GM19397 (cell line): ENCODE measurements around the gene HPDL.
"Not testable (repeated sequence)": the region's sequence is repeated elsewhere in the genome, so short reads cannot be mapped to it uniquely, and the experiment has no call there.

Source experiments
- ATAC-seq: cut with Tn5 transposase; IDR thresholded peaks from one replicate; pipeline ENCODE4 v1.9.1; 2021; ENCODE audit warnings: mild to moderate bottlenecking, moderate library complexity; ENCODE audit not compliant: unreplicated experiment

Gene HPDL

GRCh38 chr1:45326627-45327623 lies at the start of gene HPDL:
HPDL (plus strand) TSS chr1:45326895; CDS start chr1:45327149, 254 bp downstream.
- peak; percentile 48 for ATAC-seq

DNA sequence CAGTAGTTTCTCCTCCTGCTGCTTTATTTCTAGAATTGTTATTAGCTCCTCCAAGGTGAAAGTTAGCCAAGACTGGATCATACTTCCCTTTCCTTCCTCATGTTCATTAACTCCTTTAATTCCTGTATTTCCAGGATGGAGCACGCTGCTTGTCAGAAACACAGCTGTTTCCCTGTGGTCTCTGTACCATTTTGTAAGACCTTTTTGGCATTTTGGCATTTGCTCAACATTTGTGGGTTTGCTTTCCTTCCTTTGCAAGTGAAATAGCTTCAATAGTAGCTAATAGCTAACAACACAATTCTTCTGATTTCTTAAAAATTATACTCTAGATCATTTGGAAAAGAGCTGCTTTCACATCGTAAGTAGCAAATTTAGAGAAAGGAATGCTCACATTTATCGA lies 44.3 kb upstream of the HPDL start:
- ATAC-seq, result no peak

DNA sequence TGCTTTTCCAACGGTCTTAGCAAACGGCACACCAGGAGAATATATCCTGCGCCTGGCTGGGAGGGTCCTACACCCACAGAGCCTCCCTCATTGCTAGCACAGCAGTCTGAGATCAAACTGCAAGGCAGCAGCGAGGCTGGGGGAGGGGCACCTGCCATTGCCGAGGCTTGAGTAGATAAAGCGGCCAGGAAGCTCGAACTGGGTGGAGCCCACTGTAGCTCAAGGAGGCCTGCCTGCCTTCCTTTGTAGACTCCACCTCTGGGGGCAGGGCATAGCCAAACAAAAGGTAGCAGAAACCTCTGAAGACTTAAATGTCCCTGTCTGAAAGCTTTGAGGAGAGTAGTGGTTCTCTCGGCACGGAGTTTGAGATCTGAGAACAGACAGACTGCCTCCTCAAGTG lies 41.8 kb upstream of the HPDL start:
- ATAC-seq, result not testable (repeated sequence)

GRCh38 chr1:45286521-45286920 lies 40.2 kb upstream of the HPDL start:
- ATAC-seq, result not testable (repeated sequence)

DNA sequence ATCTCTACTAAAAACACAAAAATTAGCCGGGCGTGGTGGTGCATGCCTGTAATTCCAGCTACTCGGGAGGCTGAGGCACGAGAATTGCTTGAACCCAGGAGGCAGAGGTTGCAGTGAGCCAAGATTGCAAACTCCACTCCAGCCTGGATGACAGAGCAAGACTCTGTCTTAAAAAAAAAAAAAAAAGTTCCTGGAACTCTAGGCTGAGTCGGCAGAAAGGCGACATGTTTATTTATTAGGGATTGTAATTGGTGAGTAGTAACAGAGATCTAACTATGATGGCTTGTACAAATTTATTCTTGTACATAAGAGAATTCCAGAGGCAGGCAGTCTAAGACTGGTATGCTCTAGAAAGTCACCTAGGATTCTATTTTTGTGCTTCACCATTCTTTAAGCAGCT lies 35.7 kb upstream of the HPDL start:
- not testable (repeated sequence) for ATAC-seq

GRCh38 chr1:45291716-45292115 lies 35.0 kb upstream of the HPDL start:
- ATAC-seq, result no peak

DNA sequence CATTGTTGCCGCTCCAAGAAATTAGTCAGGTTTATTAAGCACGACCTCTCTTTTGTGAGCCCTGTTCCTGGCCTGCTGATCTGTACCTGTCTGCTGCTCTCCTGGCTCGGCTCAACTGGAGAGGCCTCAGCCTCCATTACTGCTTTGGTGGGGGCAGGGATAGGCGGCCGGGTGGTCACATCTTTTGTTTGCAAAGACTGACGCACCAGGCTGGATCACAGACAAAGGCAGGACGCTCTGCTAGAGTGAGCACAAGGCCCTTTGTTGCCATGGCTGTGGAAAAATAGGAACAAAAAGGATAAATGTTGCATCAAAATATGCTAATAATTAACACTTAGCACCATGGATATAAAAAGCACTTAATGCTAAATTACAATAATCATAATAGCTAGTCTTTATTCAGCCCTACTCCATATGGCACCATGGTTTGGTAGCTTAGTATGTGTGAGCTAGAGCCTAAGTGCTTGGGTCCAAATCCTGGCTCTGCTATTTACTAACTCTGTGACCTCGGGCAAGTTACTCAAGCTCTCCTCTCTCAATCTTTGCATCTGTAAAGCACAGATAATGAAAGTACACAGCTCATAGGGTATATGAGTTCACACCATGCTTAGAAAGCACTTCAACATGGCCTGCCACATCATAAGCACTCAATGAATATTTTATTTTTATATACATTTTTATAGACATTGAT lies 28.9 kb upstream of the HPDL start:
- ATAC-seq, result no peak

DNA sequence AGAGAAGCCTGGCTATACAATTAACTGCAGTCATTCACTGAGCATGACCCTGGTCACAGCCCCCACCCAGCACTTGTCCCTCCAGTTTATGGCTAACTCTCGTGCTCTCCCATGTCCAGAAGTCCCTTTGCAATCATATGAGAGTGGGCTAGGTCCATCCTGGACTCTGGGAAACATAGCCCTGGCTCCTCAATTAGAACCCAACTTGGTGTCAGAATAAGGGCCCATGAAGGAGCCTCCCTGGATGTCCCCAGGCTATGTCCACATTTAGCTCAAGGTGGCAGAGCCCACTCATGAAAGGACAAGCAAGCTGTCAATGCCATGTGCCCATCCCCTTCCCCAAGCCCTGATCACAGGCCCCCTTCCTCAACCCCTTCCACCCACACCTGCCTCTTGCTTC lies 27.4 kb upstream of the HPDL start:
- ATAC-seq, result no peak

DNA sequence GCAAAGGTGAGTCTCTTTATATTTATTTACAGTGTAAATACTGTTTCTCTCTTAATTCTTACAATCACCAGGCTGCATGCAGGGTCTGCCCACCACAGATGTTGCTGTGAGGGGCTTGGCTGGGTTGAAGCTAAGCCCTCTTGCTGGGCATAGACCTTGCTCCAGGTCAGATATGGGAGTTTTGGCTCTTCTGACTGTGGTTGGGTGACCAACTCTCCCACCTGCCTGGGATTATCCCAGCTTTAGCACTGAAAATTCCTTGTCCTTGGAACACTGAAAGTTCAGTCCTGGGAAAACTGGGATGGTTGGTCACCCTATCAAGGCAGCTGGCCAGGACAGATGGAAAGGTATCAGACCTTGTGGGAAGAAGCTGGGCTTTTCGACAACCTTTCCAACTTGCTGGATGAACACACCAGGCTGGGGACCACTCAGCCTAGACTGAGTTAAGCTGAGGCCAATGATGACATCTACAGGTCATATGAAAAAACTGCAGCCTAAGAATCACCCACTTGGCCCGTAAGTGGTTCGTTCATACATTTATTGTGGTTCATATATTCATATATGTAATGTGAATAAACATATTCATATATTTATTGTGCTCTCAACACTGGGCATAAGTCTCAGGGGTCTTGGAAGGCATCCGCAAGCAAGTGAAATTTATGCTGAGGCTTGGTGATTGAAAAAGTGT lies 26.6 kb upstream of the HPDL start:
- ATAC-seq, result no peak

DNA sequence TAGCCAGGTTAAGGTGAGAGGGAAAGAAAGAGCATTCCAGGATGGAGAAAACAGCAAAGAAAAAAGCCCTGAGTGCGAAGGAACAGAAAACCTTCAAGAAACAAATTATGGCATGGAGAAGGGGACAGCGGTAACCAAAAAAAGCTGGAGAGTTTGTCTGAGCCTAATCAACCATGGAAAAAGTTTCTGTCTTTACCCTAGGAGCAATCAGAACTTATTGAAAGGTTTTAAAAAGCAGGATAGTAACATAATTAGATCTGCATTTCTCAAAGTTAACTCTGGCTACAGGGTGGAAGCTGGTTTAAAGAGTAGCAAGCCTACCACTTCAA lies 26.1 kb upstream of the HPDL start:
- no peak for ATAC-seq

DNA sequence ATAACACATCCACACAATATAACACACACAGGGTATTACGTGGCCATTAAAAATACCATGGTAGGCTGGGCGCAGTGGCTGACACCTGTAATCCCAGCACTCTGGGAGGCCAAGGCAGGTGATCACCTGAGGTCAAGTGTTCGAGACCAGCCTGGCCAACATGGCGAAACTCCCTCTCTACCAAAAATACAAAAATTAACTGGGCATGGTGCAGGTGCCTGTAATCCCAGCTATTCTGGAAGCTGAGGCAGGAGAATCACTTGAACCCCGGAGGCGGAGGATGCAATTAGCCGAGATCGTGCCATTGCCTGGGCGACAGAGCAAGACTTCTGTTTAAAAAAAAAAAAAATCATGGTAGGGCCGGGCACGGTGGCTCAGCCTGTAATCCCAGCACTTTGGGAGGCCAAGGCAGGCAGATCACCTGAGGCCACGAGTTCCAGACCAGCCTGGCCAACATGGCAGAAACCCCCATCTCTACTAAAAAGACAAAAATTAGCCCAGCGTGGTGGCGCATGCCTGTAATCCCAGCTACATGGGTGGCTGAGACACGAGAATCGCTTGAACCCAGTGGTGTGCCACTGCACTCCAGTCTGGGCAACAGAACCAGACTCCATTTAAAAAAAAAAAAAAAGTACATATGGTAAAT lies 24.1 kb upstream of the HPDL start:
- ATAC-seq, result no peak

GRCh38 chr1:45303520-45304310 lies 23.0 kb upstream of the HPDL start:
- ATAC-seq, result peak; percentile 76

DNA sequence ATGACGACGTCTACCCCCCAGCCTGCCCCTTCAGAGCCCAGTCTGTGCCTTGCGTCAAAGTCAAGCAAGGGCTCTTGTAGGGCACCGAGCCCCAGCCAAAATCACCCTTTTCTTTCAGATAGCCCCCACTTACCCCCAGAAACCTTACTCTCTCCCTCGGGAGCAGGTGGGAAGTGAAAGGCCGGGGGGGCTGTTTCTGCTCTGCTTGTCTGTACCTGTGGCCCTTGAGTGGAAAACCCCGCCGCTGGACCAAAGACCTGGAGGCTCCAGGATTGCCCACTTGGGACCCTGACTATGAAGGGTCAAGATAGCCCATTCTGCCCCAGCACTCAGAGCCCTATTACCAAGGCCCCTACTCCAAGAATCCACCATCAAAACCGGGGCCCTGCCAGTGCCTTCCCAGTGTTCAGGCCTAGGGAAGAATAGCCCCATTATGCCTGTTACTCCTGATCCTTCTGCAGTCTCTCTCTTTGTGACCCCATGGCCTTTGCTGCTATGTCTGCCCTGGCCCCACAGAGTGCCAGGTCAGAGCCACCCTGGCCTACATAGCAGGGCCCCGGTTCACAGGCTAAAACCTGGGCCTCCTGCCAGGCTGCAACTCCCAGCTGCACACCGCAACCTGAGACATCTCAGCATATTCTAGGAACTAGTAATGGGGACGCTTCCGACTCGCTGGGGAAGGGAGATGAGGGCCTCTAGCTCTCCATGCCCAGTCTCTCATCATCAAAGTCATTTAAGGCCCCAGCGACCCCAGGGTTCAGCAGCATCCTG lies 22.2 kb upstream of the HPDL start:
- ATAC-seq, result peak; percentile 1

DNA sequence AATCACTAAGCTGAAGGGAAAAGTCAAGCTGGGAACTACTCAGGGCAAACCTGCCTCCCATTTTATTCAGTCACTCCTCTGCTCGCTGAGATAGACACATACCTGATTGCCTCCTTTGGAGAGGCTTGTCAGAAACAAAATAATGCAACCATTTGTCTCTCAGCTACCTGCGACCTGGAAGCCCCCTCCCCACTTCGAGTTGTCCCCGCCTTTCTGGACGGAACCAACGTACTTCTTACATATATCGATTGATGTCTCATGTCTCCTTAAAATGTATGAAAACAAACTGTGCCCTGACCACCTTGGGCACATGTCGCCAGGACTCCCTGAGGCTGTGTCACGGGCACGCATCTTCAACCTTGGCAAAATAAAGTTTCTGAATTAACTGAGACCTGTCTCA lies 21.5 kb upstream of the HPDL start:
- no peak for ATAC-seq

- ATAC-seq, result no peak
Measured at GRCh38 chr1:45306319-45306718, 20.4 kb upstream of the HPDL start.

DNA sequence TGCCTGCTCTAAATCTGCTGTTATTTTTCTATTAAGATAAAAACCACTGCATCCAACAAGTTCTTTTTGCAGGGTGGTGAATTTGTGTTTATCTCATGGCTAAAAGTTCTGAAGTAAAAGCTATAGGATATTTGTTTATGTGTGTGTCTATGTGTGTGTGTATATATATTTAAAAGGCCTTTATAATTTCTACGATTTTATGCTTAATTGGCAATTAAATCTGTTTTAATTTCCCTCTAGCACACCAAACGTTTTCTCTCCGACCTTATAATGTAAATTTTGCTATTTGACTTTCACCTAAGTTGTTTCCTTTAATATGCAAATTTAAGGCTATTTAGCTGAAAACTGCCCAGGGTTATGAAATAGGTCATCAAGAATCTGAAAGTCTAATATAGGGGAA lies 19.8 kb upstream of the HPDL start:
- ATAC-seq, result no peak

GRCh38 chr1:45314266-45314665 lies 12.4 kb upstream of the HPDL start:
- ATAC-seq, result no peak

DNA sequence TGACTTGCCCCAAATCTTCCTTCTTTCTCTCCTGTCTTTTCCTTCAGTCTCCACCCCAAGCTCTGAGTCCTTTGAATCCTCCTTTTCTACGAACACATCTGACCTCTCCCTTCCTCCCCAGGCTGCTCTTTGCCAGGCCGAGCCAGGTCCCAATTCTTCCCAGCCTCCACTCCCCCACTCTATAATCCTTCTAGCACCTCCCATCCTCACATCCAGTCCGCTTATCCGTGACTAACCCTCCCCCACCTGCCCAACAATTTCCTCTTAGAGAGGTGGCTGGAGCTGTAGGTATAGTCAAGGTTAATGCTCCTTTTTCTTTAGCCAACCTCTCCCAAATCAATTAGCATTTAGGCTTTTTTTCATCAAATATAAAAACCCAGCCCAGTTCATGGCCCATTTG lies 9.5 kb upstream of the HPDL start:
- no peak for ATAC-seq

DNA sequence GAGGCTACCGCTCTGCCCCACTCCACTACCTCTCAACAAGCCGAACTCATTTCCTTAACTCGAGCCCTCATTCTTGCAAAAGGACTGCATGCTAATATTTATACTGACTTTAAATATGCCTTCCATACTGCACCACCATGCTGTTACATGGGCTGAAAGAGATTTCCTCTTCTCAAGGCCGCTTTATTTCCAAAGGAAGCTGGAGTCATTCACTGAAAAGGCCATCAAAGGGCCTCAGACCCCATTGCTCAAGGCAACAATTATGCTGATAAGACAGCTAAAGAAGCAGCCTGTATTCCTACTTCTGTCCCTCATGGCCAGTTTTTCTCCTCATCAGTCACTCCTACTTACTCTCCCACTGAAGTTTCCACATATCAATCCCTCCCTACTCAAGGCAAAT lies 6.9 kb upstream of the HPDL start:
- ATAC-seq, result no peak

DNA sequence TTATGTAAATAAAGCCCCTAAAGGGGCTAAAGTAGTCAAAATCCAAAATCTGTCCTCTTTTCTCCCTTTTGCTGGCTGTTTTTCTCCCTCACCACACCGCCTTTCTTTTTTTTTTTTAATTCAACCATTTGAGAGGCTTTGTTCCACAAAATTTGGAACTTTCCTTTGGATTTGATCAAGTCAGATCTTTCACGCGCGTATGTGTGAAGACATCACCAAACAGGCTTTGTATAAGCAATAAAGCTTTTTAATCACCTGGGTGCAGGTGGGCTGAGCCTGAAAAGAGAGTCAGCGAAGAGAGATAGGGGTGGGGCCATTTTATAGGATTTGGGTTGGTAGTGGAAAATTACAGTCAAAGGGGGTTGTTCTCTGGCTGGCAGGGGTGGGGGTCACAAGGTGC lies 5.3 kb upstream of the HPDL start:
- no peak for ATAC-seq
